Liver (tissue), 9 donors: Measurements from ENCODE around the gene GALNT17. TPM values are rescaled to one million over a fixed set of nuclear protein-coding genes. Genes with fewer than 3 reads are reported as not detected.

ENCODE experiments used
- DNase-seq: peaks from one replicate; pipeline ENCODE4 v3.0.0-alpha.2; 2017; ENCODE audit warnings: low spot score
- H3K27ac ChIP-seq, 2 donors: one replicate each; pipeline ENCODE4 v1.7.0; 2013; ENCODE audit warnings: inconsistent platforms in 2 of 2, low read length in 2 of 2, control low read depth in 1 of 2, low read depth in 1 of 2, mild to moderate bottlenecking in 1 of 2
- H3K27me3 ChIP-seq, 4 donors: one replicate each; pipeline versions ENCODE4 v1.6.1 to v1.7.0; 2013; ENCODE audit warnings: low read length in 3 of 4, inconsistent platforms in 1 of 4, mild to moderate bottlenecking in 1 of 4, moderate library complexity in 1 of 4; ENCODE audit not compliant: control insufficient read depth in 4 of 4, insufficient read depth in 4 of 4
- H3K36me3 ChIP-seq, 4 donors: one replicate each; pipeline versions ENCODE4 v1.6.1 to v1.7.0; 2013; ENCODE audit warnings: low read length in 3 of 4, mild to moderate bottlenecking in 3 of 4, low read depth in 1 of 4, moderate library complexity in 1 of 4; ENCODE audit not compliant: control insufficient read depth in 4 of 4, insufficient read depth in 3 of 4
- H3K4me1 ChIP-seq, 4 donors: one replicate each; pipeline versions ENCODE4 v1.6.1 to v1.7.0; 2013; ENCODE audit warnings: low read length in 3 of 4, mild to moderate bottlenecking in 3 of 4, moderate library complexity in 1 of 4; ENCODE audit not compliant: control insufficient read depth in 4 of 4, insufficient read depth in 4 of 4
- H3K4me3 ChIP-seq, 3 donors: one replicate each; pipeline versions ENCODE4 v1.6.1 to v1.7.0; 2013; ENCODE audit warnings: low read length in 3 of 3, control low read depth in 1 of 3, low read depth in 1 of 3, mild to moderate bottlenecking in 1 of 3
- H3K9ac ChIP-seq, 2 donors: one replicate each; pipeline ENCODE4 v1.7.0; 2013; ENCODE audit warnings: low read length in 2 of 2, mild to moderate bottlenecking in 2 of 2, moderate library complexity in 2 of 2, control low read depth in 1 of 2, low read depth in 1 of 2
- H3K9me3 ChIP-seq, 4 donors: one replicate each; pipeline versions ENCODE4 v1.6.1 to v1.7.0; 2013; ENCODE audit warnings: low read length in 3 of 4; ENCODE audit not compliant: control insufficient read depth in 4 of 4
- GABPA ChIP-seq, 2 donors: IDR thresholded peaks in 1 of 2; conservative IDR thresholded peaks in 1 of 2; 2 replicates each; pipeline ENCODE4 v1.6.1; 2016; ENCODE audit warnings: antibody characterized with exemption in 2 of 2, mild to moderate bottlenecking in 1 of 2, moderate library complexity in 1 of 2
- HNF4A ChIP-seq, 2 donors: conservative IDR thresholded peaks; 2 replicates each; pipeline ENCODE4 v1.6.1; 2016; ENCODE audit warnings: antibody characterized with exemption in 2 of 2, mild to moderate bottlenecking in 2 of 2
- JUND ChIP-seq, 2 donors: IDR thresholded peaks; 2 replicates each; pipeline ENCODE4 v1.6.1; 2016; ENCODE audit warnings: antibody characterized with exemption in 2 of 2
- NR2F2 ChIP-seq: IDR thresholded peaks from 2 replicates; pipeline ENCODE4 v1.6.1; 2016; ENCODE audit warnings: antibody characterized with exemption
- RAD21 ChIP-seq, 2 donors: IDR thresholded peaks; 2 replicates each; pipeline ENCODE4 v1.6.1; 2016; ENCODE audit warnings: antibody characterized with exemption in 2 of 2, mild to moderate bottlenecking in 2 of 2
- SP1 ChIP-seq: IDR thresholded peaks from 2 replicates; pipeline ENCODE4 v1.6.1; 2018; ENCODE audit warnings: antibody characterized with exemption, mild to moderate bottlenecking
- TAF1 ChIP-seq: conservative IDR thresholded peaks from 2 replicates; pipeline ENCODE4 v1.6.1; 2016; ENCODE audit warnings: antibody characterized with exemption, mild to moderate bottlenecking
- YY1 ChIP-seq: IDR thresholded peaks from 2 replicates; pipeline ENCODE4 v1.6.1; 2016; ENCODE audit warnings: antibody characterized with exemption, mild to moderate bottlenecking
- WGBS: extraction: QIAGEN DNeasy Blood & Tissue Kit; methylation state at CpG from one replicate; pipeline ENCODE4 v1.1.7; 2013; 5-methylcytosine and 5-hydroxymethylcytosine counted together
- polyA plus RNA-seq, 2 donors: library from polyadenylated mRNA; stranded (reverse) in 1 of 2; unstranded in 1 of 2; fragments of 200-250 nt in 1 of 2; fragments of >200 nt in 1 of 2; fragmentation: Nextera tagmentation in 1 of 2; extraction: Ambion mirVana in 1 of 2; gene quantifications; one replicate each; pipeline versions ENCODE4 v1.2.1 to v1.2.3, GENCODE V29; 2013 to 2015
- total RNA-seq, 2 donors: library from RNA; depleted of rRNA; stranded (reverse); fragments of >200 nt; gene quantifications; one replicate each; pipeline ENCODE4 v1.2.3, GENCODE V29; 2014
- TF ChIP-seq, protein P1 (sequence below): IDR thresholded peaks from 2 replicates; pipeline ENCODE4 v1.6.1; 2016; ENCODE audit warnings: antibody characterized with exemption
- TF ChIP-seq, protein P2 (sequence below): IDR thresholded peaks from 2 replicates; pipeline ENCODE4 v1.6.1; 2016; ENCODE audit warnings: antibody characterized with exemption
- TF ChIP-seq, protein P3 (sequence below): fragments of 150-350 bp; IDR thresholded peaks from 2 replicates; pipeline ENCODE4 v1.5.1; 2017; ENCODE audit warnings: improper control_type of control experiment, low read depth, low read length; ENCODE audit not compliant: missing input control
- TF ChIP-seq, protein P4 (sequence below): IDR thresholded peaks from 2 replicates; pipeline ENCODE4 v1.6.1; 2016; ENCODE audit warnings: antibody characterized with exemption
- donor health status: healthy.
- donor health status: healthy.
- donor health status: healthy.
- donor health status: healthy.
- donor health status: healthy.

GALNT17 gene
- total and polyA plus RNA-seq, 4 donors: 0.10 to 0.42 (median 0.37) TPM; not detected in 1

DNA sequence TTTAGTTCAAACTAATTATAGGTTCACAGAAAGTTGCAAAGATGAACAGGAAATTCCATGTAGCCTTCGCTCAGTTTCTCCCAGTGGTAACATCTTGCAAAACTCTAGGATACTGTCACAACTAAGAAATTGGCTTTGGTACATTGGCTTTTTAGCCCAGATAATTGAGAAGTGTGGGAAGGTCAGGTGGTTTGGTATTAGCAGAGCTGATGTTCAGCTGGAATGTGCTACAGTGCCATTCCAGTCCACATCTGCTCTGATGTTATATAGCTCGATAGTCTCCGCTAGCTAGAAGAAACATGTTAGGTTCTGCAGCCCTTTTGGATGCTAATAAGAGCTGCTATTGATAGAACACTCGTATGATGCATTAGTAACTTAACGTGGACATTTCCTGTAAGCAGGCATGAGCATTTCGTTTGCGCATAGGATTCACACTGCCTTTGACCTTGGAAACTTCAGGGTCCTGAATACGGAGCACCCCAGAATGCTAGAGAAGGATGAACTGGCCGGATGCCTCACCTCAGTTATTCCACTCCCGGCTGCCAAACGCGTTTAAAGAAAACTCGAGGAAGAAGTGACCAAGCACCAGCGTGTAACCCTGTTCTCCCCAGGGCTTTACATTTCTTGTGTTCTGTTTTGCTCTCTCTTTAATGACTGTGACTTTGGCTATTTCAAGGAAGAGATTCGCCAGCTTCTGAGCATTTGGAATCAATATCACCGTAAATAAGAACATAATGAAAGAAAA lies 271.4 kb downstream of the GALNT17 start:
- Histone ChIP-seq H3K4me3 (no peak overlapping the region), H3K9me3 (peaks cover 0 to 4% (median 0%) of the 10 kb centered on the region in 4 donors), H3K4me1 (no peaks in the 10 kb centered on the region), H3K36me3 (no peaks in the 10 kb centered on the region), H3K27ac (no peak overlapping the region), H3K27me3 (no peaks in the 10 kb centered on the region), H3K9ac (no peak overlapping the region)
- TF ChIP-seq, protein P1, sequence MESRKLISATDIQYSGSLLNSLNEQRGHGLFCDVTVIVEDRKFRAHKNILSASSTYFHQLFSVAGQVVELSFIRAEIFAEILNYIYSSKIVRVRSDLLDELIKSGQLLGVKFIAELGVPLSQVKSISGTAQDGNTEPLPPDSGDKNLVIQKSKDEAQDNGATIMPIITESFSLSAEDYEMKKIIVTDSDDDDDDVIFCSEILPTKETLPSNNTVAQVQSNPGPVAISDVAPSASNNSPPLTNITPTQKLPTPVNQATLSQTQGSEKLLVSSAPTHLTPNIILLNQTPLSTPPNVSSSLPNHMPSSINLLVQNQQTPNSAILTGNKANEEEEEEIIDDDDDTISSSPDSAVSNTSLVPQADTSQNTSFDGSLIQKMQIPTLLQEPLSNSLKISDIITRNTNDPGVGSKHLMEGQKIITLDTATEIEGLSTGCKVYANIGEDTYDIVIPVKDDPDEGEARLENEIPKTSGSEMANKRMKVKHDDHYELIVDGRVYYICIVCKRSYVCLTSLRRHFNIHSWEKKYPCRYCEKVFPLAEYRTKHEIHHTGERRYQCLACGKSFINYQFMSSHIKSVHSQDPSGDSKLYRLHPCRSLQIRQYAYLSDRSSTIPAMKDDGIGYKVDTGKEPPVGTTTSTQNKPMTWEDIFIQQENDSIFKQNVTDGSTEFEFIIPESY: no peak
- no peak for TF ChIP-seq NR2F2
- TF ChIP-seq RAD21 (IDR thresholded peaks at IDR 0.05): no peak
- no peak for TF ChIP-seq SP1
- TF ChIP-seq, protein P2, sequence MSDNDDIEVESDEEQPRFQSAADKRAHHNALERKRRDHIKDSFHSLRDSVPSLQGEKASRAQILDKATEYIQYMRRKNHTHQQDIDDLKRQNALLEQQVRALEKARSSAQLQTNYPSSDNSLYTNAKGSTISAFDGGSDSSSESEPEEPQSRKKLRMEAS: no peak
- no peak for DNase-seq
- 60% methylated on average over 16 of the region's 16 CpGs for whole genome bisulfite sequencing

DNA sequence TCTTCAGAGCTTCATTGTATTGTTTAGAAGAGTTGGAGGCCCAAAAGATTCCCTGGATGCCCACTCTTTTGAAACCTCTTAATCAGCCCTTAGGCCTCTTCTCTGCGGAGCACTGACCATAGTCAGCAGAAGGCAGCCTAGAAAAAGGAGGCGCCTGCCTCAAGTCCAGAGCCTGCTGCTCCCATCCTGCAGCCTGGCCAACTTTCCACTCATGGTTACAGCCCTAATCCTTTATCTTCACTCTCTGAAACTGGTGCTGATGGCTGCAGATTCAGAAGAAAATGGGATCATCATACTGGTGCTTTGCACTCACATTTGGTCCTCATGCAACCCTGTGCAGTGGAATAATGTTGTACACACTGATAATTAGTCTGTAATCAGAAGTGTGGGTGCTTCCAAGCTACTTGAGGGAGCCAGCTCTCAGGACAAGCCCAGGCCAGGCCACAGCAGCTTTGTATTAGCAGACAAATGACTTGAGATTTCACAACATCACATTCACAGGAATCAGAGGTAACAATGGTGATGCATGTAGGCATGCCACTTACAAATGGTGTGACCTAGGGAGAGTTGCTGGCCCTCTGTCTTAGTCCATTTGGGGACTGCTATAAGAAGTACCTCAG lies 272.9 kb downstream of the GALNT17 start:
- Histone ChIP-seq H3K36me3 (no peaks in the 10 kb centered on the region), H3K4me3 (no peak overlapping the region), H3K27ac (no peak overlapping the region), H3K27me3 (no peaks in the 10 kb centered on the region), H3K4me1 (no peaks in the 10 kb centered on the region), H3K9ac (no peak overlapping the region), H3K9me3 (peaks cover 1 to 10% (median 4%) of the 10 kb centered on the region in 4 donors)
- no peak for TF ChIP-seq SP1
- no peak for TF ChIP-seq HNF4A (conservative IDR thresholded peaks at IDR 0.05)
- TF ChIP-seq, protein P2: no peak
- no peak for TF ChIP-seq JUND (IDR thresholded peaks at IDR 0.05)
- no peak for TF ChIP-seq GABPA (IDR thresholded peaks at IDR 0.05 in 1 of 2, conservative IDR thresholded peaks at IDR 0.05 in 1 of 2)
- TF ChIP-seq, protein P3, sequence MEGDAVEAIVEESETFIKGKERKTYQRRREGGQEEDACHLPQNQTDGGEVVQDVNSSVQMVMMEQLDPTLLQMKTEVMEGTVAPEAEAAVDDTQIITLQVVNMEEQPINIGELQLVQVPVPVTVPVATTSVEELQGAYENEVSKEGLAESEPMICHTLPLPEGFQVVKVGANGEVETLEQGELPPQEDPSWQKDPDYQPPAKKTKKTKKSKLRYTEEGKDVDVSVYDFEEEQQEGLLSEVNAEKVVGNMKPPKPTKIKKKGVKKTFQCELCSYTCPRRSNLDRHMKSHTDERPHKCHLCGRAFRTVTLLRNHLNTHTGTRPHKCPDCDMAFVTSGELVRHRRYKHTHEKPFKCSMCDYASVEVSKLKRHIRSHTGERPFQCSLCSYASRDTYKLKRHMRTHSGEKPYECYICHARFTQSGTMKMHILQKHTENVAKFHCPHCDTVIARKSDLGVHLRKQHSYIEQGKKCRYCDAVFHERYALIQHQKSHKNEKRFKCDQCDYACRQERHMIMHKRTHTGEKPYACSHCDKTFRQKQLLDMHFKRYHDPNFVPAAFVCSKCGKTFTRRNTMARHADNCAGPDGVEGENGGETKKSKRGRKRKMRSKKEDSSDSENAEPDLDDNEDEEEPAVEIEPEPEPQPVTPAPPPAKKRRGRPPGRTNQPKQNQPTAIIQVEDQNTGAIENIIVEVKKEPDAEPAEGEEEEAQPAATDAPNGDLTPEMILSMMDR: no peak
- no peak for TF ChIP-seq YY1
- no peak for TF ChIP-seq TAF1
- TF ChIP-seq, protein P4, sequence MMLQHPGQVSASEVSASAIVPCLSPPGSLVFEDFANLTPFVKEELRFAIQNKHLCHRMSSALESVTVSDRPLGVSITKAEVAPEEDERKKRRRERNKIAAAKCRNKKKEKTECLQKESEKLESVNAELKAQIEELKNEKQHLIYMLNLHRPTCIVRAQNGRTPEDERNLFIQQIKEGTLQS: no peak
- DNase-seq: no peak
- 84% methylated on average over 2 of the region's 2 CpGs for WGBS
